ENCODE measurements around the gene KAT2B.
"Not testable (repeated sequence)": the region's sequence is repeated elsewhere in the genome, so short reads cannot be mapped to it uniquely, and the experiment has no call there.

KAT2B gene

GRCh38 chr3:20040548-20041196, 426 bp downstream of the KAT2B start:
- Histone ChIP-seq H3K27me3 (ENCODE audit: control insufficient read depth in 2 of 2, insufficient read depth in 2 of 2, low read length in 2 of 2) (no peaks in the 10 kb centered on the region), H3K9me3 (ENCODE audit: control insufficient read depth in 2 of 2, low read length in 2 of 2) (no peaks in the 10 kb centered on the region), H3K4me1 (ENCODE audit: control insufficient read depth in 2 of 2, insufficient read depth in 2 of 2, low read length in 2 of 2) (peaks cover 26 to 28% of the 10 kb centered on the region in 2 donors), H3K4me3 (ENCODE audit: low read length in 2 of 2) (peak overlapping the region; percentile 75 to 91), H3K27ac (ENCODE audit: low read depth in 2 of 2, low read length in 2 of 2) (peak overlapping the region; percentile 83 to 94), H3K9ac (ENCODE audit: low read depth in 1 of 2, low read length in 2 of 2) (peak overlapping the region; percentile 72 to 81), H3K36me3 (ENCODE audit: control insufficient read depth in 2 of 2, insufficient read depth in 2 of 2, low read length in 2 of 2) (no peaks in the 10 kb centered on the region)

- H3K4me1 ChIP-seq (ENCODE audit: control insufficient read depth in 2 of 2, insufficient read depth in 2 of 2, low read length in 2 of 2): peaks cover 26 to 28% of the 10 kb centered on the region in 2 donors
- H3K27ac ChIP-seq (ENCODE audit: low read depth in 2 of 2, low read length in 2 of 2): peak overlapping the region; percentile 83 to 94
- H3K4me3 ChIP-seq (ENCODE audit: low read length in 2 of 2): peak overlapping the region; percentile 75 to 91
- no peaks in the 10 kb centered on the region for H3K27me3 ChIP-seq (ENCODE audit: control insufficient read depth in 2 of 2, insufficient read depth in 2 of 2, low read length in 2 of 2)
- H3K9ac ChIP-seq (ENCODE audit: low read depth in 1 of 2, low read length in 2 of 2): peak overlapping the region; percentile 72 to 81
- H3K9me3 ChIP-seq (ENCODE audit: control insufficient read depth in 2 of 2, low read length in 2 of 2): no peaks in the 10 kb centered on the region
- no peaks in the 10 kb centered on the region for H3K36me3 ChIP-seq (ENCODE audit: control insufficient read depth in 2 of 2, insufficient read depth in 2 of 2, low read length in 2 of 2)
Observed at GRCh38 chr3:20041197-20041780, 1.0 kb downstream of the KAT2B start.

- H3K9me3 ChIP-seq (ENCODE audit: control insufficient read depth in 2 of 2, low read length in 2 of 2): no peaks in the 10 kb centered on the region
- no peak overlapping the region for H3K9ac ChIP-seq (ENCODE audit: low read depth in 1 of 2, low read length in 2 of 2)
- H3K4me3 ChIP-seq (ENCODE audit: low read length in 2 of 2): no peak overlapping the region
- H3K27ac ChIP-seq (ENCODE audit: low read depth in 2 of 2, low read length in 2 of 2): no peak overlapping the region
- H3K4me1 ChIP-seq (ENCODE audit: control insufficient read depth in 2 of 2, insufficient read depth in 2 of 2, low read length in 2 of 2): peaks cover 26 to 32% of the 10 kb centered on the region in 2 donors
- H3K27me3 ChIP-seq (ENCODE audit: control insufficient read depth in 2 of 2, insufficient read depth in 2 of 2, low read length in 2 of 2): no peaks in the 10 kb centered on the region
- H3K36me3 ChIP-seq (ENCODE audit: control insufficient read depth in 2 of 2, insufficient read depth in 2 of 2, low read length in 2 of 2): no peaks in the 10 kb centered on the region
Observed at GRCh38 chr3:20042331-20042730, 2.1 kb downstream of the KAT2B start.

GRCh38 chr3:20043396-20043795, 3.1 kb downstream of the KAT2B start:
- Histone ChIP-seq H3K9ac (ENCODE audit: low read depth in 1 of 2, low read length in 2 of 2) (peak overlapping the region; percentile 27 to 55), H3K36me3 (ENCODE audit: control insufficient read depth in 2 of 2, insufficient read depth in 2 of 2, low read length in 2 of 2) (no peaks in the 10 kb centered on the region), H3K9me3 (ENCODE audit: control insufficient read depth in 2 of 2, low read length in 2 of 2) (no peaks in the 10 kb centered on the region), H3K27ac (ENCODE audit: low read depth in 2 of 2, low read length in 2 of 2) (peak overlapping the region; percentile 62 to 76), H3K27me3 (ENCODE audit: control insufficient read depth in 2 of 2, insufficient read depth in 2 of 2, low read length in 2 of 2) (no peaks in the 10 kb centered on the region), H3K4me3 (ENCODE audit: low read length in 2 of 2) (peak overlapping the region; percentile 27 to 46), H3K4me1 (ENCODE audit: control insufficient read depth in 2 of 2, insufficient read depth in 2 of 2, low read length in 2 of 2) (peaks cover 29 to 32% of the 10 kb centered on the region in 2 donors)

DNA sequence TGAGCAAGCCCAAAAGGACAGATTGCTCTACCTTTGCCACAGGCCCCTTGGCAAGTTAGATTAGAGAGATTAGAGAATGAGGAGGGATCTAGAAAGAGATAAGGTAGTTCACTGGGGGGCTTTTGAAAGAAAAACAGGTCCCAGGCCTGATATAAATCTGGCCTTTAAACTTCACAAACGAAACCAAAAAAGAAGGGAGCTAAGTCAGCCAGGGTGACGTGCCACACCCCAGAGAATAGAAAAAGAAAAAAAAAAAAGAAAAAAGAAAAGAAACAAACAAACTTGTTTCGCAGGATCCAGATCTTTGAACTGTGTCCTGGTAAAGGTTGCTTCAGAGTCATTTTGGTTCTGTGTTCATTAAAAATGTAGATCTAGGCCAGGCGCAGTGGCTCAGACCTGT, 3.6 kb downstream of the KAT2B start:
- peak overlapping the region; percentile 27 to 46 for H3K4me3 ChIP-seq (ENCODE audit: low read length in 2 of 2)
- H3K36me3 ChIP-seq (ENCODE audit: control insufficient read depth in 2 of 2, insufficient read depth in 2 of 2, low read length in 2 of 2): no peaks in the 10 kb centered on the region
- no peaks in the 10 kb centered on the region for H3K27me3 ChIP-seq (ENCODE audit: control insufficient read depth in 2 of 2, insufficient read depth in 2 of 2, low read length in 2 of 2)
- H3K4me1 ChIP-seq (ENCODE audit: control insufficient read depth in 2 of 2, insufficient read depth in 2 of 2, low read length in 2 of 2): peaks cover 29 to 33% of the 10 kb centered on the region in 2 donors
- peak overlapping the region; percentile 62 to 76 for H3K27ac ChIP-seq (ENCODE audit: low read depth in 2 of 2, low read length in 2 of 2)
- no peaks in the 10 kb centered on the region for H3K9me3 ChIP-seq (ENCODE audit: control insufficient read depth in 2 of 2, low read length in 2 of 2)
- peak overlapping the region; percentile 27 to 55 for H3K9ac ChIP-seq (ENCODE audit: low read depth in 1 of 2, low read length in 2 of 2)

DNA sequence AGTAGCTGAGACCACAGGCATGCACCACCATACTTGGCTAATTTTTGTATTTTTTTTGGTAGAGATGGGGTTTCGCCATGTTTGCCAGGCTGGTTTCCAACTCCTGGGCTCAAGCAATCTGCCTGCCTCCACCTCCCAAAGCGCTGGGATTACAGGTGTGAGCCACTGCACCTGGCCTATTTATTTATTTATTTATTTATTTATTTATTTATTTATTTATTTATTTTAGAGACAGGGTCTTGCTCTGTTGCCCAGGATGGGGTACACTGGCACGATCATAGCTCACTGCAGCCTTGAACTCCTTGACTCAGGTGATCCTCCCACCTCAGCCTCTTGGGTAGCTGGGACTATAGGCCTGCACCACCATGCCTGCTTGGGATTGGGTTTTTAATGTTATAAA, 4.9 kb downstream of the KAT2B start:
- H3K9ac ChIP-seq (ENCODE audit: low read depth in 1 of 2, low read length in 2 of 2); H3K27me3 ChIP-seq (ENCODE audit: control insufficient read depth in 2 of 2, insufficient read depth in 2 of 2, low read length in 2 of 2); H3K36me3 ChIP-seq (ENCODE audit: control insufficient read depth in 2 of 2, insufficient read depth in 2 of 2, low read length in 2 of 2); H3K9me3 ChIP-seq (ENCODE audit: control insufficient read depth in 2 of 2, low read length in 2 of 2); H3K27ac ChIP-seq (ENCODE audit: low read depth in 2 of 2, low read length in 2 of 2); H3K4me3 ChIP-seq (ENCODE audit: low read length in 2 of 2): not testable (repeated sequence)
- H3K4me1 ChIP-seq (ENCODE audit: control insufficient read depth in 2 of 2, insufficient read depth in 2 of 2, low read length in 2 of 2): peaks cover 24 to 28% of the 10 kb centered on the region in 2 donors

- Histone ChIP-seq H3K27ac (ENCODE audit: low read depth in 2 of 2, low read length in 2 of 2) (no peak overlapping the region), H3K4me1 (ENCODE audit: control insufficient read depth in 2 of 2, insufficient read depth in 2 of 2, low read length in 2 of 2) (peaks cover 23 to 24% of the 10 kb centered on the region in 2 donors), H3K36me3 (ENCODE audit: control insufficient read depth in 2 of 2, insufficient read depth in 2 of 2, low read length in 2 of 2) (no peaks in the 10 kb centered on the region), H3K4me3 (ENCODE audit: low read length in 2 of 2) (no peak overlapping the region), H3K27me3 (ENCODE audit: control insufficient read depth in 2 of 2, insufficient read depth in 2 of 2, low read length in 2 of 2) (no peaks in the 10 kb centered on the region), H3K9ac (ENCODE audit: low read depth in 1 of 2, low read length in 2 of 2) (no peak overlapping the region), H3K9me3 (ENCODE audit: control insufficient read depth in 2 of 2, low read length in 2 of 2) (no peaks in the 10 kb centered on the region)
Observed at GRCh38 chr3:20046556-20046955, 6.3 kb downstream of the KAT2B start.

DNA sequence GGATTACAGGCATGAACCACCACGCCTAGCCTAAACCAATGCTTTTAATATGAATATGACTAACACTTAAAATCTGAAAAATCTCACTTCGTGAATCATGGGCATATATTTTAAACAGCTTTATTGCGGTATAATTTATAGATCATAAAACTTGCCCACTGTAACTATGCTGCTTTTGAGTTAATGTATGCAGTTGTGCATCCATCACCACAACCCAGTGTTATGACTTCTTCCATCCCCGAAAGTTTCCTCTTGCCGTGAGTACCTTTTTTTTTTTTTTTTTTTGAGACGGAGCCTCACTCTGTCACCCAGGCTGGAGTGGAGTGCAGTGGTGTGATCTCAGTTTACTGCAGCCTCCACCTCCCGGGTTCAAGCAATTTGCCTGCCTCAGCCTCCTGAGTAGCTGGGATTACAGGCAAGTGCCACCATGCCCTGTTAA, 7.1 kb downstream of the KAT2B start:
- Histone ChIP-seq H3K9me3 (ENCODE audit: control insufficient read depth in 2 of 2, low read length in 2 of 2) (no peaks in the 10 kb centered on the region), H3K27me3 (ENCODE audit: control insufficient read depth in 2 of 2, insufficient read depth in 2 of 2, low read length in 2 of 2) (no peaks in the 10 kb centered on the region), H3K27ac (ENCODE audit: low read depth in 2 of 2, low read length in 2 of 2) (no peak overlapping the region), H3K36me3 (ENCODE audit: control insufficient read depth in 2 of 2, insufficient read depth in 2 of 2, low read length in 2 of 2) (no peaks in the 10 kb centered on the region), H3K9ac (ENCODE audit: low read depth in 1 of 2, low read length in 2 of 2) (no peak overlapping the region), H3K4me3 (ENCODE audit: low read length in 2 of 2) (no peak overlapping the region), H3K4me1 (ENCODE audit: control insufficient read depth in 2 of 2, insufficient read depth in 2 of 2, low read length in 2 of 2) (peaks cover 19 to 21% of the 10 kb centered on the region in 2 donors)

DNA sequence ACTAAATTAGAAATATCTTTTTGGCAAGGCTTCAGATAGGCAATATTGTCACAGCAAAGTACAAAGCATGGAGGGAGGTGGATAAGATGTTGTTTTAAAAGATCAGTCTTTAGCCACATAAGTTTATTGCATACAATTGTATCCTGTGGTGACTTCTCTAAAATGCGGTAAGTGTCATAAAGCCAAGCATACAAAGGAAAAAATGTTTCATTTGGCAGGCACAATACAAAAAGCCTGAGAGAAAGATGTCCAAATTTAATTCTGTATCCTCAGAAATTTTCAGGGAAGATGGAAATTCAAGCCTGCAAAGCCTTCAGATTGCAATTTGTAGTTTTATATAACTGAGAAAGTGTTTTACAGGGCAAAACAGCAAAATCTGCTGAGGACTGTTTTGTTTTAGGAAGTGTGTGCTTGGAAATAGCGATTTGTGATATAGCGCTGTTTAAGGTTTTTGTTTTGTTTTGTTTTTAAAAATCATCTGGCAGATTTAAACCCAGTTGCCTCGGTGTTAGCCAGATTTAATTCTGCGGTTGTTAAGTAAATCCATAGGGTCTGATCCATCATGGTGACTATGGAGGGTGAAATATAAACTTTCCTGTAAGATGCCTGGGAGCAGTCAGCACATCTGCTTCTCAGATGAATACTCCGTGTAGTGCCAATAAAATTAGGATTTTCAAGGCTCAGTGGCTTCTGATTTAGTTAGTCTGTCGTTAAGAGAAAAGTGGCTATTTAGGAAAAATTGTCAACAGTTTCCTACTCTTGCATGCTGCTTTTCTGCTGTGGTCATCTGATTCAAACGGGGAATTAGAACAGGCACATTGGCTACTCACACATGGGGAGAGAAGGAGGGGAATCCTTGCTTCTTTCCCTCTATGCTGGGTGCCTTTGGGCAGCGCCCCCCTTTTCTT, 8.0 kb downstream of the KAT2B start:
- H3K36me3 ChIP-seq (ENCODE audit: control insufficient read depth in 2 of 2, insufficient read depth in 2 of 2, low read length in 2 of 2): no peaks in the 10 kb centered on the region
- peaks cover 12 to 16% of the 10 kb centered on the region in 2 donors for H3K4me1 ChIP-seq (ENCODE audit: control insufficient read depth in 2 of 2, insufficient read depth in 2 of 2, low read length in 2 of 2)
- peak overlapping the region in 1 of 2 donors; percentile 3 for H3K27ac ChIP-seq (ENCODE audit: low read depth in 2 of 2, low read length in 2 of 2)
- no peaks in the 10 kb centered on the region for H3K27me3 ChIP-seq (ENCODE audit: control insufficient read depth in 2 of 2, insufficient read depth in 2 of 2, low read length in 2 of 2)
- no peak overlapping the region for H3K9ac ChIP-seq (ENCODE audit: low read depth in 1 of 2, low read length in 2 of 2)
- peak overlapping the region in 1 of 2 donors; percentile 4 for H3K4me3 ChIP-seq (ENCODE audit: low read length in 2 of 2)
- no peaks in the 10 kb centered on the region for H3K9me3 ChIP-seq (ENCODE audit: control insufficient read depth in 2 of 2, low read length in 2 of 2)

Measured in mucosa of rectum (tissue), 2 donors.